Upper lobe of left lung (tissue), 6 donors: ENCODE data around the gene TENT5C. TPM values are rescaled to one million over a fixed set of nuclear protein-coding genes. Genes with fewer than 3 reads are reported as not detected.

Source experiments
- ATAC-seq, 2 donors: fragments of 200-7000 bp; cut with Tn5 transposase; one replicate each; pipeline ENCODE4 v1.9.1; 2022; ENCODE audit warnings: mild to moderate bottlenecking in 2 of 2, moderate library complexity in 2 of 2; ENCODE audit not compliant: low FRiP score in 2 of 2
- DNase-seq, 2 donors: peaks; one replicate each; pipeline ENCODE4 v3.0.0-alpha.2; 2019 to 2020
- H3K27ac ChIP-seq, 4 donors: fragments of 200-600 bp; sonication (generic); one replicate each; pipeline ENCODE4 v1.5.1; 2016 to 2019
- H3K27me3 ChIP-seq, 4 donors: fragments of 200-600 bp; sonication (generic); one replicate each; pipeline ENCODE4 v1.5.1; 2017 to 2019
- H3K36me3 ChIP-seq, 4 donors: fragments of 200-600 bp; sonication (generic); one replicate each; pipeline ENCODE4 v1.5.1; 2016 to 2019
- H3K4me1 ChIP-seq, 4 donors: fragments of 200-600 bp; sonication (generic); one replicate each; pipeline ENCODE4 v1.5.1; 2018 to 2019
- H3K4me3 ChIP-seq, 4 donors: fragments of 200-600 bp; sonication (generic); one replicate each; pipeline ENCODE4 v1.5.1; 2017 to 2019; ENCODE audit warnings: mild to moderate bottlenecking in 2 of 4, moderate library complexity in 1 of 4
- H3K9me3 ChIP-seq, 4 donors: fragments of 200-600 bp; sonication (generic); one replicate each; pipeline ENCODE4 v1.5.1; 2018 to 2019
- EP300 ChIP-seq, 4 donors: sonication (generic); formaldehyde crosslinking; IDR thresholded peaks; one replicate each; pipeline ENCODE4 v1.5.1; 2017; ENCODE audit warnings: antibody characterized with exemption in 4 of 4, control low read depth in 2 of 4
- POLR2A ChIP-seq, 4 donors: fragments of 450-650 bp; IDR thresholded peaks; one replicate each; pipeline ENCODE4 v1.5.1; 2016 to 2017; ENCODE audit warnings: antibody characterized with exemption in 4 of 4, mild to moderate bottlenecking in 2 of 4
- POLR2AphosphoS5 ChIP-seq, 2 donors: sonication (generic); formaldehyde crosslinking; IDR thresholded peaks; one replicate each; pipeline ENCODE4 v1.5.1; 2017; ENCODE audit warnings: antibody characterized with exemption in 2 of 2
- WGBS, 2 donors: methylation state at CpG; one replicate each; pipeline ENCODE4 v1.1.5; 2017 to 2018; 5-methylcytosine and 5-hydroxymethylcytosine counted together
- total RNA-seq, 6 donors: library from RNA; depleted of rRNA in 4 of 6; stranded (reverse); fragments of >200 nt in 4 of 6; gene quantifications; one replicate each; pipeline versions ENCODE4 v1.1.0 to v1.2.1, GENCODE V29; 2016 to 2021
- TF ChIP-seq, protein P1 (sequence below), 6 experiments: fragments of 450-650 bp in 4 of 6; fragments of 200-600 bp in 2 of 6; sonication (generic) in 2 of 6; IDR thresholded peaks; one replicate each; pipeline ENCODE4 v1.5.1; 2016 to 2019; ENCODE audit warnings: antibody characterized with exemption in 6 of 6
- donor health status: DM: no; HTN: no; CAD: no; lungs with moderate emphysema.
- donor health status: DM: no; HTN: yes; CAD: no; lungs with severe emphysema.

The TENT5C gene
- total RNA-seq, 6 donors from 2014 or later: 8.1 to 37.8 (median 18.4) TPM

DNA sequence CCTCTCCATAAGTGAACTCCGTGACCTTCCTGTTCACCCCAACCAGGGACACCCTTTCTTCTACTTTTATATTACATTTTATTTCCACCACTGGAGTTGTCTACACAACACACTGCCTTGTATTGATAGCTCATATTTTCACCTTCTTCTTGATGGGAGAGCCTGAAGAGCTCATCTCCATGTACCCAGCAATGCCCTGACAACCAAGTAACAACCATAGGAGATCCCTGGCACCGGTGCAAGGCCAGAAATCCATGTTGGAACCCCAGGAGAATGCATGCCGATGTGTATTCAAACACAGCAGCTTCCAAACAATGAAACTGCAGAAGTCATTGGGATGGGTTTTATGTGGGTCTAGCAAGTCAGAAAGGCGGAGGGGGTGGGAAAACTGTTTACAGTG lies 15.5 kb downstream of the TENT5C start:
- Histone ChIP-seq H3K27me3 (no peaks in the 10 kb centered on the region), H3K4me3 (no peak overlapping the region), H3K4me1 (peaks cover 0 to under 1% (median 0%) of the 10 kb centered on the region in 4 donors), H3K9me3 (no peaks in the 10 kb centered on the region), H3K27ac (no peak overlapping the region), H3K36me3 (peaks cover 0 to 5% (median 0%) of the 10 kb centered on the region in 4 donors)
- ATAC-seq: no peak
- DNase-seq: no peak
- no peak for TF ChIP-seq POLR2A (IDR thresholded peaks at IDR 0.05)
- TF ChIP-seq POLR2AphosphoS5 (IDR thresholded peaks at IDR 0.05): no peak
- TF ChIP-seq EP300 (IDR thresholded peaks at IDR 0.05): no peak
- TF ChIP-seq, protein P1, sequence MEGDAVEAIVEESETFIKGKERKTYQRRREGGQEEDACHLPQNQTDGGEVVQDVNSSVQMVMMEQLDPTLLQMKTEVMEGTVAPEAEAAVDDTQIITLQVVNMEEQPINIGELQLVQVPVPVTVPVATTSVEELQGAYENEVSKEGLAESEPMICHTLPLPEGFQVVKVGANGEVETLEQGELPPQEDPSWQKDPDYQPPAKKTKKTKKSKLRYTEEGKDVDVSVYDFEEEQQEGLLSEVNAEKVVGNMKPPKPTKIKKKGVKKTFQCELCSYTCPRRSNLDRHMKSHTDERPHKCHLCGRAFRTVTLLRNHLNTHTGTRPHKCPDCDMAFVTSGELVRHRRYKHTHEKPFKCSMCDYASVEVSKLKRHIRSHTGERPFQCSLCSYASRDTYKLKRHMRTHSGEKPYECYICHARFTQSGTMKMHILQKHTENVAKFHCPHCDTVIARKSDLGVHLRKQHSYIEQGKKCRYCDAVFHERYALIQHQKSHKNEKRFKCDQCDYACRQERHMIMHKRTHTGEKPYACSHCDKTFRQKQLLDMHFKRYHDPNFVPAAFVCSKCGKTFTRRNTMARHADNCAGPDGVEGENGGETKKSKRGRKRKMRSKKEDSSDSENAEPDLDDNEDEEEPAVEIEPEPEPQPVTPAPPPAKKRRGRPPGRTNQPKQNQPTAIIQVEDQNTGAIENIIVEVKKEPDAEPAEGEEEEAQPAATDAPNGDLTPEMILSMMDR (IDR thresholded peaks at IDR 0.05): no peak
- WGBS, 2 donors: 96 to 97% methylated on average over 4 of the region's 4 CpGs

DNA sequence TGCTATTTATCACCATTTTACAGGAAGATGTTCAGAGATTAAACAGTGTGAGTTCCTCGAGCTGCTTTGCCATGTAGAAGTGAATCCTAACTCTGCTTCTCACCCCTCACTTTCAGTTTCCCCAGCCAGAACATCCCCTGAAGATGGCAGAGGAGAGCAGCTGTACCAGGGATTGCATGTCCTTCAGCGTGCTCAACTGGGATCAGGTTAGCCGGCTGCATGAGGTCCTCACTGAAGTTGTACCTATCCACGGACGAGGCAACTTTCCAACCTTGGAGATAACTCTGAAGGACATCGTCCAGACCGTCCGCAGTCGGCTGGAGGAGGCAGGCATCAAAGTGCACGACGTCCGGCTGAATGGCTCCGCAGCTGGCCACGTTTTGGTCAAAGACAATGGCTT lies 16.9 kb downstream of the TENT5C start:
- Histone ChIP-seq H3K27me3 (no peaks in the 10 kb centered on the region), H3K9me3 (no peaks in the 10 kb centered on the region), H3K36me3 (peaks cover 0 to 5% (median 0%) of the 10 kb centered on the region in 4 donors), H3K27ac (no peak overlapping the region), H3K4me3 (no peak overlapping the region), H3K4me1 (peaks cover 0 to 10% (median 3%) of the 10 kb centered on the region in 4 donors)
- ATAC-seq (no peak), DNase-seq (peak in 1 of 2 donors; percentile 49)
- 88 to 91% methylated on average over 14 of the region's 14 CpGs for WGBS, 2 donors
- TF ChIP-seq POLR2A (IDR thresholded peaks at IDR 0.05) (no peak), POLR2AphosphoS5 (IDR thresholded peaks at IDR 0.05) (no peak), EP300 (IDR thresholded peaks at IDR 0.05) (no peak)
- TF ChIP-seq, protein P1 (IDR thresholded peaks at IDR 0.05): no peak

DNA sequence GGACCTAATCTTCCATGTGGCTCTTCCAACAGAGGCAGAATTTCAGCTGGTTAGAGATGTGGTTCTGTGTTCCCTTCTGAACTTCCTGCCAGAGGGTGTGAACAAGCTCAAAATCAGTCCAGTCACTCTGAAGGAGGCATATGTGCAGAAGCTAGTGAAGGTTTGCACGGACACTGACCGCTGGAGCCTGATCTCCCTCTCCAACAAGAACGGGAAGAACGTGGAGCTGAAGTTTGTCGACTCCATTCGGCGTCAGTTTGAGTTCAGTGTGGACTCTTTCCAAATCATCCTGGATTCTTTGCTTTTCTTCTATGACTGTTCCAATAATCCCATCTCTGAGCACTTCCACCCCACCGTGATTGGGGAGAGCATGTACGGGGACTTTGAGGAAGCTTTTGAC lies 17.3 kb downstream of the TENT5C start:
- no peaks in the 10 kb centered on the region for H3K27me3 ChIP-seq
- no peak overlapping the region for H3K4me3 ChIP-seq
- DNase-seq: no peak
- H3K27ac ChIP-seq: no peak overlapping the region
- no peak for TF ChIP-seq EP300 (IDR thresholded peaks at IDR 0.05)
- no peak for TF ChIP-seq POLR2AphosphoS5 (IDR thresholded peaks at IDR 0.05)
- TF ChIP-seq, protein P1 (IDR thresholded peaks at IDR 0.05): no peak
- no peak for TF ChIP-seq POLR2A (IDR thresholded peaks at IDR 0.05)
- no peak for ATAC-seq
- peaks cover 0 to 5% (median 0%) of the 10 kb centered on the region in 4 donors for H3K36me3 ChIP-seq
- H3K4me1 ChIP-seq: peaks cover 0 to 12% (median 5%) of the 10 kb centered on the region in 4 donors
- WGBS, 2 donors: 87 to 88% methylated on average over 9 of the region's 9 CpGs
- H3K9me3 ChIP-seq: no peaks in the 10 kb centered on the region

DNA sequence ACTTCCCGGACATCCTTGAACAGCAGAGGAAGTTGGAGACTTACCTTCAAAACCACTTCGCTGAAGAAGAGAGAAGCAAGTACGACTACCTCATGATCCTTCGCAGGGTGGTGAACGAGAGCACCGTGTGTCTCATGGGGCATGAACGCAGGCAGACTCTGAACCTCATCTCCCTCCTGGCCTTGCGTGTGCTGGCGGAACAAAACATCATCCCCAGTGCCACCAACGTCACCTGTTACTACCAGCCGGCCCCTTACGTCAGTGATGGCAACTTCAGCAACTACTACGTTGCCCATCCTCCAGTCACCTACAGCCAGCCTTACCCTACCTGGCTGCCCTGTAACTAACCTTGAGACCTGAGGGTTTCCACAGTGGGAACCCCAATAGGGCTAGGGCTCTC lies 17.9 kb downstream of the TENT5C start:
- no peak for TF ChIP-seq EP300 (IDR thresholded peaks at IDR 0.05)
- DNase-seq (no peak), ATAC-seq (no peak)
- 94 to 98% methylated on average over 12 to 13 of the region's 13 CpGs for WGBS, 2 donors
- H3K27me3 ChIP-seq: no peaks in the 10 kb centered on the region
- H3K36me3 ChIP-seq: peaks cover 0 to 5% (median 0%) of the 10 kb centered on the region in 4 donors
- no peaks in the 10 kb centered on the region for H3K9me3 ChIP-seq
- H3K27ac ChIP-seq: no peak overlapping the region
- H3K4me3 ChIP-seq: no peak overlapping the region
- peaks cover 0 to 17% (median 5%) of the 10 kb centered on the region in 4 donors for H3K4me1 ChIP-seq

DNA sequence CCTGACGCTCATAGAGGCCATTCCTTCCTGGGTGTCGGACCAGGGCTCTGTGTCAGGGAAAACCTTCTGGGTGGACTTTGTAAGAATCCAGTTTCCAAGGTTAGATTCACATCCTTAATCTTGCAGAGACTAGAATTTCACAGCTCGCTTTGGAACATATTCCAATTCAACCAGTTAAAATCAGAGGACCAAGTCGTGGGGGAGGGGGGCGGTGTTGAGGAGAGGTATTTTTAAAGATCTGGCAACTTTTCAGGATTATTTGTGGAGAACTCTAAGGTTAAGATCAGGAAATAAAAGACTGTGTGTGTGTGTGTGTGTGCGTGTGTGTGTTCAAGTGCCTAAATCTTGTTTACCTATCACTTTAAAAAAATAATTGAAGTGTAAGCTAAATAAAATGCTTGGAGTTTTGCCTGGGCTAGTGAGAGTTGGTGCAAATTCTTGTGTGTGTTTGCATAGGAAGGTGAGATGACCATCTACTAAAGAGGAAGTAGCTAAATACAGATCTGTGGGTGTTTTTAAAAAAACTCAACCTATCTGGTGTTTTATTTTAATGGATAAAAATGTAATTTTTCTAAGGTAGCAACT lies 21.8 kb downstream of the TENT5C start:
- Histone ChIP-seq H3K27me3 (no peaks in the 10 kb centered on the region), H3K36me3 (peaks cover 0 to 5% (median 0%) of the 10 kb centered on the region in 4 donors), H3K4me1 (peaks cover 0 to 38% (median 15%) of the 10 kb centered on the region in 4 donors), H3K9me3 (no peaks in the 10 kb centered on the region), H3K4me3 (no peak overlapping the region), H3K27ac (no peak overlapping the region)
- ATAC-seq (no peak), DNase-seq (no peak)
- WGBS, 2 donors: 54 to 63% methylated on average over 6 of the region's 6 CpGs
- no peak for TF ChIP-seq POLR2A (IDR thresholded peaks at IDR 0.05)
- no peak for TF ChIP-seq EP300 (IDR thresholded peaks at IDR 0.05)
- TF ChIP-seq, protein P1 (IDR thresholded peaks at IDR 0.05): no peak
- TF ChIP-seq POLR2AphosphoS5 (IDR thresholded peaks at IDR 0.05): no peak
